ENCODE measurements around the gene NF1.
A peak's percentile ranks its signal among the peaks of the same experiment; 100 is the strongest.
"Not testable (repeated sequence)": the region's sequence is repeated elsewhere in the genome, so short reads cannot be mapped to it uniquely, and the experiment has no call there.

NF1 gene

DNA sequence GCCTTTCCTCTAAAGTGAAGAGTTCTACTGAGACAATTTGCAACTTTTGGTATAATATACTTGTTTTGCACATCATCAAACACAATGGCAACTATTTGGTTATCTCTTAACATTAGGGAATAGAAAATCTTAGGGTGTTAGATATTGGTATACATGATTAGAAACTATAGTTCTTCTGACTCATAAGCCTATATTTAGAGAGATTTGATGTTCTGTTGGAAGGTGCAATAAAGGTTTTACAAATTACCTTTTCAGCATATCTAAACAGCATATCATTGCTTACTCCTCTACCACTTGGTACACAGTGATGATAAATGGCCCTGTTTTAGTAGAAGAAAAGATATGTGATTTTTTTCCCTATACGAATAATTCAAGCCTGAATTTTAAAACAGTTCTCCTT, 212.9 kb downstream of the NF1 start:
- no peak for DNase-seq (ENCODE audit: low read depth)

DNA sequence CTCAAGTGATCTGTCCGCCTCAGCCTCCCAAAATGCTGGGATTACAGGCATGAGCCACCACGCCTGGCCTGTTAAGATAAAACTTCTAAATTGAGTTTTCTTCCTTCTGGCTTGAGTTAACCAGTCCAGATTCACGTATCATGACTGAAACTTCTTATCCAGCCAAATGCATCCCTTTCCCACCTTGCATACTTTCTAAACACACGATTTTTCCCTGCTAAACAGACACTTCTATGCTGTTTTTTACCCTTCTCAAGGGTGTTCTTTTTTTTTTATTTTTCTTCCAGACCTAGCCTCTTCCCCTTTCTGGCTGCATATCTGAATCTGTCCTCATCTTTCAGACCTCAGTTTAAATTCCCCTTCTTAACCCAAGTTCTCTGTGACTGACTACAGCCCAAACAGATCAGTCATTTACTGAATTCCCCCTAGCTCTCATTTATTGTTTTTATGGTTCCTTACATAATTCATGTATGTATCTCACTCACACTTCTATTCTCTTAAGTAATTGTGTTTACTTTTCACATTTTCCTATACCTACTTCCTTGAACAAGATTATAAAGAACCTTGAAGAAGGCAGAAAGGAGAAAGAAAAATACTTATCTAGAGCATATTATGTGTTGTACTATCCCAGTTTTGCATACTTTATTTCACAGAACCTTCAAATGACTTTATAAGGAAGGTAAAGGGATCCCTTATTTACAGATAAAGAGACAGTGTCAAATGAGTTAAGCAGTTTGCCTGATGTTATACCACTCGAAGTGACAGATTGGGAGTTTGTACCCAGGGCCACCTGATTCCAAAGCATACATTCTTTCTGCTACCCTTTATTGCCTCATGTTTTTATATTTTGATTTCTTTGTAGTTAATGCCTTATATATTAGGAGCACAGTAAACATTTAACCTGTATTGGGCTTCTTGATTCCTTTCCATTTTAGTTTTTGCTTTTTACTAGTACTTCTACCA, 213.9 kb downstream of the NF1 start:
- no peak for DNase-seq (ENCODE audit: low read depth)

DNA sequence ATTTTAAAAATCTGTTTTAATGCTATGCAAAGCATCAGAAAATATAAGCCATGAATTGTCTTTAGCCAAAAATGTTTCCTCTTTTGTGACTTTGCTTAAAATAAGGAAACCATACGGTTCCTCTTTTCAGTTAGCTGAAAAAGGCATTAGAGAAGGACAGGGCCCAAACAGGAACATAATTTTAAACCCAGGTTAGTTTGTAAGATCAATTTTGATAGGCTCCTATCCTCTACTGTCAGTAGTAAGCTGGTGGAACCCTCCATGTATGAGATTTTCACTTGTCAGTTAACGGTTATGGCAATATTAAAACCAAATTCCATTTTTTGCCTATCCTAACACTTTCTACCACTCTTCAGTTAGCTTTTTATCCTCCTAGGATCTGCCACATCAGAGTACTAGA, 214.8 kb downstream of the NF1 start:
- DNase-seq (ENCODE audit: low read depth): no peak

DNA sequence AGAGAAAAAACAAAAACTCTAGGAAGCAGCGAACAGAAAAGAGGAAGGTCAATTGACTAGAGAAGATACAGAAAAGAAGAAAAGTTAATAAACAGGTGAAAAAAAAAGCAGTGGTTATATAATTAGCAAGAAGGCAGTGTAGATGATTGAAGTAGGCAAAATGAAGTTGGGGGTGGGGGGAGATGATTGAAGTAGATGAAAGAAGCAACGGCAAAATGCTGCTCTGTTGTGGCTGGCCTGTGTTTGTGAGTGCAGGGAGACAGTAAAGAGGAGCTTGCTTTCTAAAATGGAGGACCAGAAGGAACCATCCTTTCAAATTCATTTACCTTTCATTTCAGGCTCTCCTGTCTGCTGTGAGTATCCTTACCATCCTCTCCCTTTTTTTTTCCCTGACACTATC, 215.5 kb downstream of the NF1 start:
- peak; percentile 33 for DNase-seq (ENCODE audit: low read depth)

DNA sequence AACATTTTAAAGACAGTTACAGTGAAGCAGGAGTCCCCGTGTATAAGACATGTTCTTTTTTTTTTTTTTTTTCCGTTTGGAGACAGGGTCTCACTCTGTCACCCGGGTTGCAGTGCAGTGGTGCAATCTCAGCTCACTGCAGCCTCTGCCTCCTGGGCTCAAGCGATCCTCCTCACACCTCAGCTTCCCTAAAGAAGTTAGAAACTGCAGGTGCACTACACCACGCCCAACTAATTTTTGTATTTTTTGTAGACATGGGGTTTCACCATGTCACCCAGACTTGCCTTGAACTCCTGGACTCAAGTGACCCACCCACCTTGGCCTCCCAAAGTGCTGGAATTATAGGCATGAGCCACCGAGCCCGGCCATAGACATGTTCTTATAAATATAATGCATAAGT, 216.1 kb downstream of the NF1 start:
- DNase-seq (ENCODE audit: low read depth): no peak

DNA sequence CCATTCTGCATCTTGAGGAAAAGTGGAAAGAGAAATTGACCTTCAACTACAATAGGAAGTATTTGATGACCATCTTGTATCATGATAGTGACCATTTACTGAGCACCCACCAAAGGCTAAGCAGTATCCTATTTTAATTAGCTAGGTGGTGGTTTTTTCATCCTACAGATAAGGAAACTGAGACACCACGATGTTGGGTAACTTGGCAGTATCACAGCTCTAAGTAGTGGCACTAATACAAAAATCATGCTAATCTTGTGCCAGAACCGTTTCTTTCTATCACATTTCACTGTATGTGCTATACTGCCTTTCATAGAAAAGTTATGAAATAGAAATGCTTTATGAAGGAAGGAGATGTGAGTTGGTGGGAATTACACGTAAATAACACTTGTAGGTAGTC, 216.7 kb downstream of the NF1 start:
- no peak for DNase-seq (ENCODE audit: low read depth)

DNA sequence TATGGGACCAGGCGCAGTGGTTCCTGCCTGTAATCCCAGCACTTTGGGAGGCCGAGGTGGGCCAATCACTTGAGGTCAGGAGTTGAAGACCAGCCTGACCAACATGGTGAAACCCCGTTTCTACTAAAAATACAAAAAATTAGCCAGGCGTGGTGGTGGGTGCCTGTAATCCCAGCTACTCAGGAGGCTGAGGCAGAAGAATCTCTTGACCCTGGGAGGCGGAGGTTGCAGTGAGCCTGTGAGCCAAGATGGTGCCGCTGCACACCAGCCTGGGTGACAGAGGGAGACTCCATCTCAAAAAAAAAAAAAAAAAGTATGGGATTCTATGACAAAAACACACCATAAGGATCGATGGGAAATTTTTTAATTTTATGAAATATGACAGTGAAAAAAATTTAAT, 217.4 kb downstream of the NF1 start:
- not testable (repeated sequence) for DNase-seq (ENCODE audit: low read depth)

DNA sequence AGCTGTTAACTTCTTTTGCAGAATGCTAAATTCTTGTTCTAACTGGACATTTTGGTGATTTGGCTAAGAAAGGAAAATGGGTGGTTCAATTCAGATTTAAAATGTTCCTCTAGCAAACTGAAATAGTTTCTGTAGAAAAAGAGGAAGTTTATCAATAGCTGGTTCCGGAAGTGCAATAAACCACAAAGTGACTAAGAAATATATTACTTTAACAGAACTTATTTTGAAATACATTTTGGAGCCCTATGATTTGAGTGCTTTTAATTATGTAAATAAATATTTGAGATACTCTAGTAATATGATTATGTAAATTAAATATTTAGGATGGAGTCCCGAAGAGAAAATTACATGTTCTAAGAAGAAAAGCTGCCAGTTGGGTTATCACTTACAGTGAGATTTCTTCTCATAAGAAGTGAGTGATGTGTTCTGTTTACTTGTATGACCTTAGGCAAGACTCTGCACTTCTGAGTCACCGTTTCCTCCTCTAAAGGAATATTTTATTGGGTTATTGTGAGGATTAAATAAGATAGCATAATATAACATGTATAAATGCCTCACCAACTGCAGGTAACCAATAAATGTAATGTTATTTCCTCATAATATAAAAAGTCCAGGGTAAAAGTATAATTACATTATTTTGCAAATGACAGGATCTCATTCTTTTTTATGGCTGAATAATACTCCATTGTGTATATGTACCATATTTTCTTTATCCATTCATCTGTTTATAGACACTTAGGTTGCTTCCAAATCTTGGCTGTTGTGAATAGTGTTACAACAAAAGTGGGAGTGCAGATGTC, 219.4 kb downstream of the NF1 start, which contains the start of gene EVI2B:
TSS of gene EVI2B (minus strand) at position 73 of the 800 bp plus-strand sequence. CDS start 8,445 bp downstream, outside the sequence.
- DNase-seq (ENCODE audit: low read depth): no peak

DNA sequence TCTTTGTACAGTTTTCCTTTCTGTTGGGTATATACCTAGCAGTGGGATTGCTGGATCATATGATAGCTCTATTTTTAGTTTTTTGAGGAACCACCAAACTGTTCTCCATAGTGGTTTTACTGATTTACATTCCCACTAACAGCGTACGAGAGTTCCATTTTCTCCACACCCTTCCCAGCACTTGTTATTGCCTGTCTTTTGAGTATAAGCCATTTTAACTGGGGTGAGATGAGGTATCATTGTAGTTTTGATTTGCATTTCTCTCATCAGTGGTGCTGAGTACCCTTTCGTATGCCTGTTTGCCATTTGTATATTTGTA, 220.0 kb downstream of the NF1 start:
- DNase-seq (ENCODE audit: low read depth): no peak

DNA sequence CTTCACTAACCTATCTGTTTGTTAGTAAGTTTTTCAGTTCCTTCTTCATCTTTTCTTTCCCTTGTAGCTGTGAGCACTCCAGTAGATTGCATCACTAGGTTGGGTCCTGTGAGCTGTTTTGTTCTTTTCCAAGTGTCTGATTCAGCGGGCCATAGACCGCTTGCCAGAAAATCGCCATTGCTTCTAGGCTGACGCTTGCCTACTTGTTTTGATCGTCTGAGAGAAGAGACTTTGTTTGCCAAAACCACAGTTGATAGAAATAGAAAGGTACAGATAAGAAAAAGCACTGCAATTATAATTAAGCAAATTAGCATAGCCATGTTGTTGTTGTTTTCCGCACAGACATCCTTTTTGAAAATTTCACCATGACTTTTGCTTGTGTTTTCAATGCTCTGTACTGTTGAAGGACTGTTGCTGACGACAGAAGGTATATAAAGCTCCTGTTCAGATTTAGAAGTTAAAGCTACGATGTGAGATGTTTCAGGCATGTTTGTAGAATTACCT, 223.6 kb downstream of the NF1 start:
- peak; percentile 35 for DNase-seq (ENCODE audit: low read depth)

DNA sequence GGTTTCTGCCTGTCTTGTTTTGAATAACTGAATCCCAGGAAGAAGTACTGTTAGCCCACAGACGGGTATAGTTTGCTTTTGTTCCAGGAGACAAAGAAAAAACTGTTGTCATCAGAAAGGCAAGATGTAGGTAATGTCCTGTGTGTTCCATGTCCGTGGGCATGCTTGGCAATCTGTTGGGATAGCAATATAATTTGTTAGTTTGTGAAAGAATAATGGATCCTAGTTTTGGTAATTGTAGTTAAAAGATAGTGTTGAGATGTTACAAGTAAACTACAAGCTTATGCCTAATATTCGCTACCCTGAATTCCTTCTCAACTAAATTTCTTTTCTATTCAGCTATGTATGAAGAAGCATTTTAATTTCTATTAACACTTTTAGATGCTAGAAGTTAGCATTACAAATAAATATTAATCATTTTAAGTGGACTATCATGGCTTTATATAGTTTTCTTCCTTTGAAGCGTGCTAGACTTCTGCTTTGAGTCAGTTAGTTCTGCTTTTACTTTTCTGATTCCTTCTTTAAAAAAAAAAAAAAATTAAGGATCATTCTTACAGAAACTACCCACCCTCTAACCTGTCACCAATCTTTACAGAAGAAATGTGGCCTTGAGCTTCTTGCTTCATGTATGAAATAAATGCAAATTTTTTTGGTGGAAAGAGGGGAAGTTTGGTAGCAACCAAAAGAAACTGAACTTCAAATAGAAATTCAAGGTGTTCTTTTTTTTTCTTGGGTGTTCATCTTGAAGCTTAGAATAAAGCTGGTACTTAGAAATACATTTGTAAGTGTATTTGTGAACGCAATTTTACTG, 224.3 kb downstream of the NF1 start:
- DNase-seq (ENCODE audit: low read depth): no peak

DNA sequence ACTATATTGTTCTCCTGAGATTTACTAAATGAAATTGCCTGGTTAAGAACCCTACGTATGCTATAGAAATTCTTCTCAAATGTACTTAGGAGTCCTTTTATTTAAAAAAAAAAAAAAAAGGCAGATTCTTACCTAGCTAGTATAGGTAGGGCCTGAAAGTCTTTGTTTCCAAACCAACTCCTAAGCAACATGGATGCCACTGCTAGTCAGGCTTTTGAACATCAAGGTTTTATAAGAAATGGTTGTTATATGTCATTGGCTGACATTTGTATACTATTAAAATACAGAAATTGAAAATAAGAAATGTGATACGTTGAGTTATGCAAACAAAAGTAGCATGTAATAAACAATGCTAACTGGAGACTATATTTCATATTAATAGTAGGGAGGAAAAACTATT, 225.5 kb downstream of the NF1 start:
- no peak for DNase-seq (ENCODE audit: low read depth)

DNA sequence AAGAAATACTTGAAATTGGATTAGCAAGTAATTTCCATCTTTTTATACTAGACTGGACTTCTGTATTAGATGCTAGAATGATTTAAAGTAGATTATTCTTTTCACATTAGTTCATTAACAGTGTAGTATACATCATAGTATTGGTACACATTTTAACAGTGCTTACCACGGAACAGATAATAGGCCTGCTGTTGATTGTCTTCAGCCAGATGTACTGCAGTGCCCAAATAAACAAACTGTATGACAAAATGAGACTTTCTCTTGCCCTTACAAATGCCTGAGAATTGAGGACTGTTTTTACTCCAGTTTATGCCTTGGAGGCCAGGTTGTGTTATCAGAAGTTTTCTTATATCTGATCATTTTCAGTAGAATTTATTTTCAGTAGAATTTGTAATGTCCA, 226.0 kb downstream of the NF1 start:
- DNase-seq (ENCODE audit: low read depth): no peak

DNA sequence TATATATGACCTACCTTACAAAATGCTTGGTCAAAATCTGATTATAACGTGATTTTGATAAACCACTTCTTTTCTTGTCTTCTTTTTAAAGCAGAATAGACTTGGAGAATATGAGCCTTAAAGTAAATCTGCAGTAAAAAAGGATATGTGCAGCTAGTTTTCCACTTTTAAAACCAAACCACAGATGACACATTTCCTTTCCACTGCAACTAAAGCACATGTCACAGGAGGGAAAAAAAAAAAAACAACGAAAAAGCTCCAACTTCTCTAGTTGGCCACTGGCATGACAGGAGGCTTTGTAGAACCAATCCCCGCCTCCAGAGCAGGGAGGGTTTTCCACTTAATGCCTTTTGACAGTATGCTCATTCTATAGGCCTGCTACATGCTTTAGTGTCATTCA, 226.7 kb downstream of the NF1 start, which contains the start of gene EVI2A:
TSS of gene EVI2A (minus strand) at position 142 of the 400 bp plus-strand sequence. CDS start 2,609 bp downstream, outside the sequence.
- peak; percentile 49 for DNase-seq (ENCODE audit: low read depth)

DNA sequence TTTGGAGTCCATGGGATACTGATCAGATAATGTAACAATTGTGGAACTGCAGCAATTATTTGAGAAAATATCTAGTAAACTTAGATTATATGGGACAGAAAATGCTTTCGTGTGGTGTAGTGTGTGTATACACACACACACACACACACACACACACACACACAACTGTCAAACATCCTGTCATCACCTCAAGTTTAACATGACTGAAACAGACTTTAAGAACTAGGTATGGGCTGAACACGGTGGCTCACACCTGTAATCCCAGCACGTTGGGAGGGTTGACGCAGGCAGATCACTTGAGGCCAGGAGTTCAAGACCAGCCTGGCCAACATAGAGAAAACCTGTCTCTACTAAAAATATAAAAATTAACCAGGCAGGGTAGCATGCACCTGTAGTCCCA, 227.2 kb downstream of the NF1 start:
- DNase-seq (ENCODE audit: low read depth): no peak

DNA sequence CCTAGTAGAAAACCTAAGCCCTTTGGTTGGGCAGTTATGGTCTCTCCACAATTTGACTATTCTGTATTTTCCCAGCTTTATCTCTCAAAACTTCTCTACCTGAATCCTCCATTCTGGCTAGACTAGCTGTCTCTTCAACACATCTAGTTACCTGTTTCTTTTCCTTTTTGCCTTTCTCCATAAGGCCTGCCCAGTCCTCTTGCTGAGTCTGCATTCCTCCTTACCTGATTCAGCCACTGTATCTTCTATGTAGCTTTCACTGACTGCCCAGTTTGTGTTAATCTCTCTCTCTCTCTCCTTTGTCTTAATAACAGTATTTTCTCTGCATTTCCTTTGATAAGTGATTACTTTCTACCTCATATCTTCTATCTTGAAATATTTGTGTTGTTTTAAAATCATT, 228.8 kb downstream of the NF1 start:
- no peak for DNase-seq (ENCODE audit: low read depth)

DNA sequence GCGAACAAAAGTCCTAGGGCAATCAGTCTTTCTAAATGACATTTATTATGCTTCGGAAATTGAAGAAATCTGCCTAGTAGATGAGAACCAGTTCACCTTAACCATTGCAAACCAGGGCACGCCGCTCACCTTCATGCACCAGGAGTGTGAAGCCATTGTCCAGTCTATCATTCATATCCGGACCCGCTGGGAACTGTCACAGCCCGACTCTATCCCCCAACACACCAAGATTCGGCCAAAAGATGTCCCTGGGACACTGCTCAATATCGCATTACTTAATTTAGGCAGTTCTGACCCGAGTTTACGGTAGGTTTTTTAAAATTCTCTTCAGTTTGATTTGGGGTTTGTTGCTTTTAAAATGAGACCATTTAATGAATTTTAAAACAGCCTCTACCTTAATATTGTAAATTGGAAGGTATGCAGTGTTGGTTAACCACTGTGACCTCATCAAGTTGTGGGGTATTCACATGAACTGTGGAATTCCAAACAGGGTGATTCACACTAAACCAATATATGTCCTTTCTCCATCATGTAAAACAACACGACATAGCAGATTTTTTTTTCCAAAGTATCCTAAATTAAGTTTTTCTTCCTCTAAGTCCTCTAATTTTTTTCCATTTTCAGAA, 232.9 kb downstream of the NF1 start:
- no peak for DNase-seq (ENCODE audit: low read depth)

DNA sequence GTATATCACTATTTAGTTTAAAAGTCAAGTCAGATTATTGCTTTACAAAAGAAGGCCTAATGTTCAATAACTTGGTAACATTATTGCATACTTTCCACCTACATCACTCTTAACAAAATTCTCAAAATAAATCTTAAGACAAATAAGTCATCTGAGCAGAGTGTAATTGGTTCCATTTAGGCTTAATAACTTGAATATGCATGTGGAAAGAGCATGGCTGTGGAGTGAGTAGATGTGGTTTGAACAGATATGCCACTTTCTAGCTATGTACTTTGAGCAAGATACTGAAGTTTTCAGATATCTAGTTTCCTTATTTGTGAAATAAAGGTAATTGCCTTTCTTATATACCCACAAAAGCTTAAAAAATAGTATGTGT, 233.4 kb downstream of the NF1 start:
- no peak for DNase-seq (ENCODE audit: low read depth)

DNA sequence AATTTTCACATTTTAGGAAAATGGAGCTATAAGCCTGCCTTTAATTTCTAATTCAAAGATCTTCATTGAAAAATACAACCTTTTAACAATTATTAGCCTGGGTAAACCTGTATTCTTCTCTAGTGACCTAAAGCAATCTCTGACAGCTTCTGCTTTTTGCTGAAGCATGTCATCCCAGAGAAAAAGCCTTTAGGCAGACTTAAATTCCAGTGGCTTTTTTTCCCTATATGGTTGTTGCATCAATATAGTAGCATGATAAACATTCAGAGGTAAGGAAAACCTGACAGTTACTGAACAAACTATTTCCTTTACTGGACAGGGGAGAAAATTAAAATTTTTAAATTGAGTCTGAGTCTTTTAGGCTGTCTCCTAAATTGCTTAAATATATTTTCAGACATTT, 234.4 kb downstream of the NF1 start:
- no peak for DNase-seq (ENCODE audit: low read depth)

DNA sequence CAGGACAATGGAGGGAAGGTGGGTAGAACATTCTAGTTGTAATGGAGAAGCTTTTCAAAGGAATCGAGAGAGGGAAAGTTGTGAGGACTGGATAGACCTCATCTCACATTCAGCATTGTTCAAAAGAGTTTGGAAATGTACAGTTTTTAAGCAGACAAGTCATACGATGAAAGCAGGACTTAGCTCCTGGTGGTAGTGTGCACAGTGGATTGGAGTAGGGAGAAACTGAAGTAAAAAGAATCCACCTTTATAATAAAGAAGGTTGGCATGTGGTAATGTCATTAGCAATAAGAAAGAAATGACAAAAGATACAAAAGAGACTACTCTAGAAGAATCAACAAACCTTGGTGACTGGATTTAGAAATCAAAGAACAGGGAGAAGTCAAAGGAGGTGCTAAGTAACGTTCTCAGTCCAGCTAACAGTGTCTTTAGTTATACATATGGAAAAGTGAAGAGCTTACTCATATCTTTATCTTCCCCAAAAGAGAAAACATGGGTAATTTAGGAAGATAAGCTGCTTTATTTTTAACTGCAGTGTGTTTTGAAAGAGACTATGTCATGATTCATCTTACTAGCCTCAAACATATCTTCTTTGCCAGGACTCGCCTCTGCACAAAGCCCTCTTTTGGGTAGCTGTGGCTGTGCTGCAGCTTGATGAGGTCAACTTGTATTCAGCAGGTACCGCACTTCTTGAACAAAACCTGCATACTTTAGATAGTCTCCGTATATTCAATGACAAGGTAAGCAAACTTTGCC, 245.3 kb downstream of the NF1 start:
- no peak for DNase-seq (ENCODE audit: low read depth)

Data from activated T-helper 1 cell treated with Interleukin-2 at 50 U/mL for 16 hours (primary cell).